ENCODE data around the gene CXorf49B.

Gene CXorf49B

GRCh38 chrX:71815906-71816156 lies 52.7 kb downstream of the CXorf49B start:
- no peak for DNase-seq (ENCODE audit: low read depth)
